ENCODE measurements around the gene CLDND2.

- TF ChIP-seq SP1 (IDR thresholded peaks at IDR 0.05) (no peak), SUZ12 (IDR thresholded peaks at IDR 0.05) (no peak), FOXM1 (IDR thresholded peaks at IDR 0.05; ENCODE audit: borderline replicate concordance) (no peak), BHLHE40 (IDR thresholded peaks at IDR 0.05; ENCODE audit: borderline replicate concordance) (no peak)
Measured at GRCh38 chr19:51347209-51347928, 21.4 kb downstream of the CLDND2 start.
